Measurements from ENCODE around the gene DGKB. TPM values are rescaled to one million over a fixed set of nuclear protein-coding genes. Genes with fewer than 3 reads are reported as not detected.

The DGKB gene
- total RNA-seq, 2 donors from 2014 or later = not detected

- Mint-ChIP-seq H3K4me3 (no peak overlapping the region), H3K27me3 (no peaks in the 10 kb centered on the region), H3K36me3 (ENCODE audit: low read depth) (no peaks in the 10 kb centered on the region)
Observed at GRCh38 chr7:14551310-14551709, 351.2 kb downstream of the DGKB start.

DNA sequence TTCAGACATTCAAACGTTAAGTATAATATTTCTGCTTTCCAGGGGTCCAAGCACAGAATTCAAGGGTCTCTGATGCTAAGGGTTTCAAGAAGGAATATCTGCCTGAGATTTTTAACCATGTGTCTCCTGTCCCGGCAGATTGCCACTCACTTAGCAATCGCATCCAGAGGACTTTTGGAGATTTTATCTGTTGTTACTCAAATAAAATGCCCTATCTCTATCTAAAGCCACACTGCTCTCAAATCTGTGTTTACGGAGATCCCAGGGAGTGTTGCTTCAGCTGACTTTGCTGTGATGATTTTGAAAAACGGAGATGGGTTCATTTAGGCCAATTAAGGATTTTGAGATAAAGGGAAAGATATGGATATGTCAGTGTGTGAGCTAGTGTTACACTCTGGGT is 359.9 kb downstream of the DGKB start:
- no peaks in the 10 kb centered on the region for H3K9me3 Mint-ChIP-seq

More at GRCh38 chr7:14551310-14551709, 351.2 kb downstream of the DGKB start:
- Mint-ChIP-seq H3K4me1 (no peaks in the 10 kb centered on the region), H3K27ac (no peak overlapping the region), H3K9me3 (no peaks in the 10 kb centered on the region)
- no peak for ATAC-seq (replicated peaks)

DNA sequence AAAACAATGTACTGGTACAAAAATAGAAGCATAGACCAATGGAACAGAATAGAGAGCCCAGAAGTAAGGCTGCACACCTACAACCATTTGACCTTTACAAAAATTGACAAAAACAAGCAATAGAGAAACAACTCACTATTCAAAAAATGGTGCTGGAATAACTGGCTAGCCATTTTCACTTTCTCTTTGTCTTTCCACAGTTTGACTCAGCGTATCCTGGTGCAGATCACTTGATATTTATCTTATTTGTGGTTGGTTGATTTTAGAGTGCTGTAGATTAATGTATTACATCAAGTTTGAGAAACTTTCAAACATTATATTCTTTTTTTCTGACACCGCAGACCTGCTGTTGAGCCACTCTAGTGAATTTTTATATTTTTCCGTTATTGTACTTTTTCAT is 381.4 kb downstream of the DGKB start:
- no peak for ATAC-seq (replicated peaks)
- peaks cover 4% of the 10 kb centered on the region for H3K9me3 Mint-ChIP-seq
- H3K36me3 Mint-ChIP-seq (ENCODE audit: low read depth) = no peaks in the 10 kb centered on the region
- H3K4me1 Mint-ChIP-seq = peaks cover 5% of the 10 kb centered on the region
- H3K27ac Mint-ChIP-seq = no peak overlapping the region
- peak overlapping the region; percentile 12 for H3K4me3 Mint-ChIP-seq
- no peaks in the 10 kb centered on the region for H3K27me3 Mint-ChIP-seq

More for the DNA sequence above, 359.9 kb downstream of the DGKB start:
- no peak for ATAC-seq (replicated peaks)
- Mint-ChIP-seq H3K27me3 (no peaks in the 10 kb centered on the region), H3K4me1 (no peaks in the 10 kb centered on the region), H3K36me3 (ENCODE audit: low read depth) (no peaks in the 10 kb centered on the region), H3K27ac (no peak overlapping the region), H3K4me3 (no peak overlapping the region)

- H3K36me3 Mint-ChIP-seq (ENCODE audit: low read depth) = no peaks in the 10 kb centered on the region
- no peak overlapping the region for H3K27ac Mint-ChIP-seq
- no peaks in the 10 kb centered on the region for H3K27me3 Mint-ChIP-seq
- no peak for ATAC-seq (replicated peaks)
- H3K9me3 Mint-ChIP-seq = no peaks in the 10 kb centered on the region
- no peak overlapping the region for H3K4me3 Mint-ChIP-seq
- peaks cover 4% of the 10 kb centered on the region for H3K4me1 Mint-ChIP-seq
Observed at GRCh38 chr7:14510268-14510667, 392.3 kb downstream of the DGKB start.

DNA sequence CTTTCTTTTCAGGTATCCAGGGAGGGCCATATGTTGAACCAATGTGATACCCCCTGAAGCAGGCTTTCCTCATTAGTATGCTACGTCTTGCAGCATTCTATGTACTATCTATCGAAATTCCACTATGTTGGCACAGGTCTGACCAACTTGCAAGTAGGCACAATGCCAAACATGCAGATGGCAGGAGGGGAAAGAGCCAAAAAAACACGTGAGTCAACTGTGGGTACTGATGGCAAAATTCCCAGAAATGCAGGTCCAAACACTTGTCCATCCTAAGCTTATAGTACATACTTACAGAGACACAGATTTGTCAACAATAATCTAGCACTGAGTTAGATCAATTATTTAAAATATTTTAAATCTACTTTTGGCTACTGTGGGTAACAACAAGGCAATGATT is 394.9 kb downstream of the DGKB start:
- Mint-ChIP-seq H3K4me1 (peaks cover 4% of the 10 kb centered on the region), H3K9me3 (no peaks in the 10 kb centered on the region), H3K4me3 (no peak overlapping the region), H3K36me3 (ENCODE audit: low read depth) (no peaks in the 10 kb centered on the region), H3K27me3 (no peaks in the 10 kb centered on the region), H3K27ac (no peak overlapping the region)
- no peak for ATAC-seq (replicated peaks)

- H3K9me3 Mint-ChIP-seq = no peaks in the 10 kb centered on the region
- H3K4me3 Mint-ChIP-seq = no peak overlapping the region
- ATAC-seq (replicated peaks) = no peak
- no peaks in the 10 kb centered on the region for H3K4me1 Mint-ChIP-seq
- no peaks in the 10 kb centered on the region for H3K27me3 Mint-ChIP-seq
- no peaks in the 10 kb centered on the region for H3K36me3 Mint-ChIP-seq (ENCODE audit: low read depth)
- H3K27ac Mint-ChIP-seq = no peak overlapping the region
Observed at GRCh38 chr7:14505906-14506305, 396.6 kb downstream of the DGKB start.

- Mint-ChIP-seq H3K9me3 (no peaks in the 10 kb centered on the region), H3K4me3 (no peak overlapping the region), H3K4me1 (no peaks in the 10 kb centered on the region), H3K27me3 (no peaks in the 10 kb centered on the region), H3K27ac (no peak overlapping the region), H3K36me3 (ENCODE audit: low read depth) (no peaks in the 10 kb centered on the region)
- no peak for ATAC-seq (replicated peaks)
Observed at GRCh38 chr7:14504134-14504533, 398.4 kb downstream of the DGKB start.

GRCh38 chr7:14503623-14504022 is 398.9 kb downstream of the DGKB start:
- ATAC-seq (replicated peaks) = no peak
- Mint-ChIP-seq H3K4me1 (no peaks in the 10 kb centered on the region), H3K4me3 (no peak overlapping the region), H3K27ac (no peak overlapping the region), H3K36me3 (ENCODE audit: low read depth) (no peaks in the 10 kb centered on the region), H3K27me3 (no peaks in the 10 kb centered on the region), H3K9me3 (no peaks in the 10 kb centered on the region)

DNA sequence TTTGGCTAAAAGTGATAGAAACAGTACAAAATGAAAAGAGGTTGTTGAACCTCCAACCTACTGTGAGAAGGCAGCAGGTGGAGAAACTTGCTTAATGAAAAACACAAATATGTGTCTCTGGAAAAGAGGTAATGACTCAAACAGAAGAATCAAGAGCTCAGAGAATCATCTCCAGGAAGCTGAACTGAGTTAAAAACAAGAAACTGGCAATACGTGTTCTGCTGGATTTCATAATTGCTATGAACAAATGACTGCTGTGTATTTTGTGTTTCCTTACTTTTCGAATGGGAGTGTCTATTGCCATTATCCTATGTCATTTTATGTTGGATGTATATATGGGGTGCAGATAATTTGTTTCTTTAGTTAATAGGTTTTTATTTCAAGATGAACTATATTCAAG is 401.1 kb downstream of the DGKB start:
- no peak overlapping the region for H3K27ac Mint-ChIP-seq
- H3K4me3 Mint-ChIP-seq = no peak overlapping the region
- H3K9me3 Mint-ChIP-seq = no peaks in the 10 kb centered on the region
- no peaks in the 10 kb centered on the region for H3K4me1 Mint-ChIP-seq
- H3K27me3 Mint-ChIP-seq = no peaks in the 10 kb centered on the region
- H3K36me3 Mint-ChIP-seq (ENCODE audit: low read depth) = no peaks in the 10 kb centered on the region
- ATAC-seq (replicated peaks) = no peak

DNA sequence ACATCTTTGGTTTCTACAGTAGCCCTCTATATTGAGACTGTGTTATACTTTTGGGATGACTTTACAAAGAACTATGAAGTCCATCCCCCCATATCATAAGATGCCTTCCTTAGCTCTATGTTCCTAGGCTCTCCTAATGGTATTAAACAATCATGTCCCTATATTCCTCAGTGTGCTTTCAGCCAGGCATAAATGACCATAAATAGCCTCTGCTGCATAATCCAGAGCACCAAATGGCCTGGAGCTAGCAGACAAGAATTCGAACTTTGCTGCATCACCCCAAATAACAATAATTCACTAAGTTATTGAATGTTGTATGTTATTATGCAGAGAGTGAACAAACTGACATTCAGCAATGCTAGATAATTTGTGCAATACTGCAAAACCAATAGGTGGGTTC is 405.2 kb downstream of the DGKB start:
- H3K4me1 Mint-ChIP-seq = no peaks in the 10 kb centered on the region
- no peaks in the 10 kb centered on the region for H3K9me3 Mint-ChIP-seq
- H3K27ac Mint-ChIP-seq = no peak overlapping the region
- no peak overlapping the region for H3K4me3 Mint-ChIP-seq
- no peaks in the 10 kb centered on the region for H3K36me3 Mint-ChIP-seq (ENCODE audit: low read depth)
- H3K27me3 Mint-ChIP-seq = no peaks in the 10 kb centered on the region
- ATAC-seq (replicated peaks) = no peak

- no peaks in the 10 kb centered on the region for H3K9me3 Mint-ChIP-seq
- no peaks in the 10 kb centered on the region for H3K27me3 Mint-ChIP-seq
- no peak overlapping the region for H3K4me3 Mint-ChIP-seq
- H3K27ac Mint-ChIP-seq = no peak overlapping the region
- no peaks in the 10 kb centered on the region for H3K36me3 Mint-ChIP-seq (ENCODE audit: low read depth)
- no peaks in the 10 kb centered on the region for H3K4me1 Mint-ChIP-seq
- no peak for ATAC-seq (replicated peaks)
Observed at GRCh38 chr7:14495633-14496032, 406.9 kb downstream of the DGKB start.

DNA sequence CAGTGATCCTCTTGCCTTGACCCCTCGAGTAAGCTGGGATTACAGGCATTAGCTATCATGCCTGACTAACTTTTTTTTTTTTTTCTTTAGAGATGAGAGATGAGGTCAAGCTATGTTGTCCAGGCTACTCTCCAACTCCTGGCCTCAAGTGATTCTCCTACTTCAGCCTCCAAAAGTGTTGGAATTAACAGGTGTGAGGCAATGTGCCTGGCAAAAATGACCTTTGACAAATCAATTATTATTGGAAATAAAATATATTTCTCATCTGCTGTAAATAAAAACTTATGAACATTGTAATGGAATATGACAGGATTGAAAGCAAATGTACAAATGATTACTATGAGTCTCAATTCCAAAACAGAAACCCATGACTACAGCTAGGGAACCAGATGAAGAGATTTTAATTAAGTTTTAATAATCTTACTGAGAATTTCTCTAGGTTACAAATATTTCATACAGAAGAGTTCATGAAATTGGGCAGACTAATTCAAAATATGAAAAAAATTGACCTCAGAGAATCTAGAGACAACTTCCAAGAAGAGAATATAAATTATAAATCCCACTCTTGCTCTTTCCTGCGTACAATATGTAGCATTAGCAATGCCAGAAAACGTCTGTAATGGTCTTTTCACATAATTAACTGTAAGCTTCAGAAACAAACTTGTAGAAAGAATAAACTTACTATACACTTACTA is 414.7 kb downstream of the DGKB start:
- H3K9me3 Mint-ChIP-seq = no peaks in the 10 kb centered on the region
- no peaks in the 10 kb centered on the region for H3K36me3 Mint-ChIP-seq (ENCODE audit: low read depth)
- ATAC-seq (replicated peaks) = no peak
- no peak overlapping the region for H3K4me3 Mint-ChIP-seq
- H3K27ac Mint-ChIP-seq = no peak overlapping the region
- no peaks in the 10 kb centered on the region for H3K4me1 Mint-ChIP-seq
- peaks cover 3% of the 10 kb centered on the region for H3K27me3 Mint-ChIP-seq

DNA sequence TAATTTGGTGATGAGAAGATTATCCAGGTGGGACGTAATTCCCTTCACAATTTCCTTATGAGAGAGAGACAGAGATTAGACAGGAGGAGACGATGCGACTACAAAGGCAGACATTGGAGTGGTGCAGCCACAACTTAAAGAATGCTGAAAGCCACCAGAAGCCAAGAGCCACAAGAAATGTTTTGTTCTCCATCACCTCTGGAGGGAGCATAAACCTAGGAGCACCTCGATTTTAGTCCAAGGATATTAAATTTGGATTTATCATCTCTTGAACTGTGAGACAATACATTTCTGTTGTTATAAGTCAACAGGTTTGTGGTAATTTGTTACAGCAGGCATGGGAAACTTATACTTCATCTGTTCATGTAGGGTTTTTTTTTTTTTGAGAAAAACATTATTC is 418.9 kb downstream of the DGKB start:
- no peaks in the 10 kb centered on the region for H3K9me3 Mint-ChIP-seq
- no peak overlapping the region for H3K27ac Mint-ChIP-seq
- peaks cover 3% of the 10 kb centered on the region for H3K27me3 Mint-ChIP-seq
- H3K4me3 Mint-ChIP-seq = no peak overlapping the region
- no peaks in the 10 kb centered on the region for H3K4me1 Mint-ChIP-seq
- no peaks in the 10 kb centered on the region for H3K36me3 Mint-ChIP-seq (ENCODE audit: low read depth)
- ATAC-seq (replicated peaks) = no peak

GRCh38 chr7:14480281-14480680 is 422.3 kb downstream of the DGKB start:
- H3K27ac Mint-ChIP-seq = no peak overlapping the region
- ATAC-seq (replicated peaks) = no peak
- H3K27me3 Mint-ChIP-seq = peaks cover 7% of the 10 kb centered on the region
- no peak overlapping the region for H3K4me3 Mint-ChIP-seq
- no peaks in the 10 kb centered on the region for H3K36me3 Mint-ChIP-seq (ENCODE audit: low read depth)
- no peaks in the 10 kb centered on the region for H3K9me3 Mint-ChIP-seq
- no peaks in the 10 kb centered on the region for H3K4me1 Mint-ChIP-seq

DNA sequence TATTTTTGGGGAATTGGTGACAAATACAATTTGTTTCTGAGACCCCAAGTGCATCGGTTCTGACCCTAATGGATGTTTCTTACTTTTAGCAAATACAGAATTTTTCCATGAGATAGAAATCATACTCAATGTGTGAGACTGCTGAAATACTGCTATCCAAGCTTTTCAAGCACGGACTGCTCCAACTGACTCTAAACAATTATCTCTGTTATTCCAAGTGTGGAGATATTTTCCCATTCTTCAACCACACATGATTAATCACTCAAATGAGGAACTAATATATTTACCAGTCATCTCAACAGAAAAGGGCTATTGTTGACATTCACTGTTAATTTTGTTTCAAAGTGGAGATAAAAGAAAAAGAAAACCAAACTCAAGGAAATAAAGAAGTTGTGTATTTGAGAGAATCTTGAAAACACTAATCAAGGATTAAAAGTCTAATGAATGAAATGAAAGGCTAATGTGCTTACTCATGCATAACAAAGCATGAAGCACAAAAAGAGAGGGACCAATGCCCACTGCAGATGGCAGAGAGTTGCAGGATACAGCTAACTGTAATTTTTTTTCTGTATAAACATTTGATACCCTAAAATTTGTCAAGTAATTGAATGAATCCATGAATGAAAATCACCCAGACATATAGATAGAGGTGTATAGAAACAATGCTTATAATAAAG is 423.6 kb downstream of the DGKB start:
- no peak for ATAC-seq (replicated peaks)
- Mint-ChIP-seq H3K27ac (no peak overlapping the region), H3K9me3 (no peaks in the 10 kb centered on the region), H3K4me3 (no peak overlapping the region), H3K4me1 (no peaks in the 10 kb centered on the region), H3K36me3 (ENCODE audit: low read depth) (no peaks in the 10 kb centered on the region), H3K27me3 (peaks cover 10% of the 10 kb centered on the region)
